ENCODE results near the gene SBF2.

SBF2 gene

DNA sequence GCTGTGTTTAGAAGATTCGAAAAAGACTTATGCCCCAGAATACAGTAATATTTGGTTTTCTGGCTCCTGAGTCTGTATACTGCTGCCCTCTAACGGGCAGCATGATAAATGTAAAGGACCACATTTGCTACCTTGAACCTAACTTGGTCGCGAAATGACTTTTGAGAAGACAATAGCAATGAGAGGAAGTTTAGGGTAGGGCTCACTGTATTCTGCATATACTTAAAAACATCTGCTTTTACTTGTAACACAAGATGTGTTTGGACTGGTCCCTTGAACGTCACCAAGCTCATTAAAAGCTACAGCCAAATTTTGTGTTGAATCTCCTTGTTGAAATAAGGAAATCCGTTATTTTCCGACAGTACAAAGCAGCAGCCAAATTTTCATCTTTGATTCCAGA lies 321.0 kb downstream of the SBF2 start:
- Histone ChIP-seq H3K27ac (ENCODE audit: low read length) (no peak overlapping the region), H4K20me1 (ENCODE audit: insufficient read depth, low read length) (no peaks in the 10 kb centered on the region), H2AFZ (ENCODE audit: low read length) (no peak overlapping the region), H3K79me2 (ENCODE audit: low read length) (no peaks in the 10 kb centered on the region), H3K9me2 (replicated peaks; ENCODE audit: insufficient read depth, low read length) (no peaks in the 10 kb centered on the region), H3K4me1 (ENCODE audit: low read length) (no peaks in the 10 kb centered on the region), H3K36me3 (replicated peaks; ENCODE audit: insufficient read depth, low read length) (no peaks in the 10 kb centered on the region), H3K27me3 (replicated peaks; ENCODE audit: insufficient read depth, low read length) (no peaks in the 10 kb centered on the region), H3K4me2 (ENCODE audit: low read depth, low read length) (no peak overlapping the region), H3K9me3 (replicated peaks; ENCODE audit: insufficient read depth, low read length) (no peaks in the 10 kb centered on the region), H3K9ac (ENCODE audit: low read length) (no peak overlapping the region), H3F3A (ENCODE audit: insufficient read depth, low read length) (no peaks in the 10 kb centered on the region), H3K4me3 (ENCODE audit: low read length) (no peak overlapping the region)
- DNase-seq, result peak; percentile 48
- TF ChIP-seq, protein P1, sequence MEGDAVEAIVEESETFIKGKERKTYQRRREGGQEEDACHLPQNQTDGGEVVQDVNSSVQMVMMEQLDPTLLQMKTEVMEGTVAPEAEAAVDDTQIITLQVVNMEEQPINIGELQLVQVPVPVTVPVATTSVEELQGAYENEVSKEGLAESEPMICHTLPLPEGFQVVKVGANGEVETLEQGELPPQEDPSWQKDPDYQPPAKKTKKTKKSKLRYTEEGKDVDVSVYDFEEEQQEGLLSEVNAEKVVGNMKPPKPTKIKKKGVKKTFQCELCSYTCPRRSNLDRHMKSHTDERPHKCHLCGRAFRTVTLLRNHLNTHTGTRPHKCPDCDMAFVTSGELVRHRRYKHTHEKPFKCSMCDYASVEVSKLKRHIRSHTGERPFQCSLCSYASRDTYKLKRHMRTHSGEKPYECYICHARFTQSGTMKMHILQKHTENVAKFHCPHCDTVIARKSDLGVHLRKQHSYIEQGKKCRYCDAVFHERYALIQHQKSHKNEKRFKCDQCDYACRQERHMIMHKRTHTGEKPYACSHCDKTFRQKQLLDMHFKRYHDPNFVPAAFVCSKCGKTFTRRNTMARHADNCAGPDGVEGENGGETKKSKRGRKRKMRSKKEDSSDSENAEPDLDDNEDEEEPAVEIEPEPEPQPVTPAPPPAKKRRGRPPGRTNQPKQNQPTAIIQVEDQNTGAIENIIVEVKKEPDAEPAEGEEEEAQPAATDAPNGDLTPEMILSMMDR (IDR thresholded peaks at IDR 0.05; ENCODE audit: low read length), result peak; percentile 65
- TF ChIP-seq EZH2 (optimal IDR thresholded peaks at IDR 0.05; ENCODE audit: low read depth, low read length), result no peak
- TF ChIP-seq EZH2phosphoT487 (IDR thresholded peaks at IDR 0.05; ENCODE audit: low read length), result no peak

GRCh38 chr11:9971894-9972293 lies 322.1 kb downstream of the SBF2 start:
- Histone ChIP-seq H3K27ac (ENCODE audit: low read length) (no peak overlapping the region), H3K4me1 (ENCODE audit: low read length) (no peaks in the 10 kb centered on the region), H3K9me2 (replicated peaks; ENCODE audit: insufficient read depth, low read length) (no peaks in the 10 kb centered on the region), H3K36me3 (replicated peaks; ENCODE audit: insufficient read depth, low read length) (no peaks in the 10 kb centered on the region), H3K4me2 (ENCODE audit: low read depth, low read length) (no peak overlapping the region), H3K79me2 (ENCODE audit: low read length) (no peaks in the 10 kb centered on the region), H3K9ac (ENCODE audit: low read length) (no peak overlapping the region), H3K4me3 (ENCODE audit: low read length) (no peak overlapping the region), H3F3A (ENCODE audit: insufficient read depth, low read length) (no peaks in the 10 kb centered on the region), H3K27me3 (replicated peaks; ENCODE audit: insufficient read depth, low read length) (no peaks in the 10 kb centered on the region), H2AFZ (ENCODE audit: low read length) (no peak overlapping the region), H3K9me3 (replicated peaks; ENCODE audit: insufficient read depth, low read length) (no peaks in the 10 kb centered on the region), H4K20me1 (ENCODE audit: insufficient read depth, low read length) (no peaks in the 10 kb centered on the region)
- TF ChIP-seq, protein P1 (IDR thresholded peaks at IDR 0.05; ENCODE audit: low read length), result no peak
- TF ChIP-seq EZH2phosphoT487 (IDR thresholded peaks at IDR 0.05; ENCODE audit: low read length) (no peak), EZH2 (optimal IDR thresholded peaks at IDR 0.05; ENCODE audit: low read depth, low read length) (no peak)
- no peak for DNase-seq

- no peak overlapping the region for H3K4me2 ChIP-seq (ENCODE audit: low read depth, low read length)
- H3K4me1 ChIP-seq (ENCODE audit: low read length), result no peaks in the 10 kb centered on the region
- no peak overlapping the region for H2AFZ ChIP-seq (ENCODE audit: low read length)
- no peaks in the 10 kb centered on the region for H3K9me3 ChIP-seq (replicated peaks; ENCODE audit: insufficient read depth, low read length)
- DNase-seq, result no peak
- no peak for TF ChIP-seq EZH2 (optimal IDR thresholded peaks at IDR 0.05; ENCODE audit: low read depth, low read length)
- TF ChIP-seq, protein P1 (IDR thresholded peaks at IDR 0.05; ENCODE audit: low read length), result no peak
- no peak for TF ChIP-seq EZH2phosphoT487 (IDR thresholded peaks at IDR 0.05; ENCODE audit: low read length)
- no peak overlapping the region for H3K9ac ChIP-seq (ENCODE audit: low read length)
- no peaks in the 10 kb centered on the region for H3K79me2 ChIP-seq (ENCODE audit: low read length)
- H3K4me3 ChIP-seq (ENCODE audit: low read length), result no peak overlapping the region
- H4K20me1 ChIP-seq (ENCODE audit: insufficient read depth, low read length), result no peaks in the 10 kb centered on the region
- no peak overlapping the region for H3K27ac ChIP-seq (ENCODE audit: low read length)
- H3F3A ChIP-seq (ENCODE audit: insufficient read depth, low read length), result no peaks in the 10 kb centered on the region
- no peaks in the 10 kb centered on the region for H3K36me3 ChIP-seq (replicated peaks; ENCODE audit: insufficient read depth, low read length)
- H3K27me3 ChIP-seq (replicated peaks; ENCODE audit: insufficient read depth, low read length), result no peaks in the 10 kb centered on the region
- no peaks in the 10 kb centered on the region for H3K9me2 ChIP-seq (replicated peaks; ENCODE audit: insufficient read depth, low read length)
These were observed 325.0 kb downstream of the SBF2 start for GRCh38 chr11:9969068-9969467.
